HUES64 (cell line): Measurements from ENCODE around the gene VWA2.
"Not testable (repeated sequence)": the region's sequence is repeated elsewhere in the genome, so short reads cannot be mapped to it uniquely, and the experiment has no call there.

Experiments used
- H3K27ac ChIP-seq: 2 replicates; pipeline ENCODE4 v1.7.0; 2013; ENCODE audit warnings: low read depth, low read length, inconsistent platforms
- H3K27me3 ChIP-seq: 2 replicates; pipeline ENCODE4 v1.6.1; 2013; ENCODE audit warnings: mild to moderate bottlenecking, low read length; ENCODE audit not compliant: insufficient read depth
- H3K36me3 ChIP-seq: 2 replicates; pipeline ENCODE4 v1.6.1; 2013; ENCODE audit warnings: mild to moderate bottlenecking, low read length; ENCODE audit not compliant: insufficient read depth
- H3K4me1 ChIP-seq: 2 replicates; pipeline ENCODE4 v1.6.1; 2013; ENCODE audit warnings: mild to moderate bottlenecking, low read length, moderate library complexity; ENCODE audit not compliant: insufficient read depth
- H3K4me3 ChIP-seq: 2 replicates; pipeline ENCODE4 v1.5.1; 2013; ENCODE audit warnings: mild to moderate bottlenecking, low read length, moderate library complexity
- H3K9ac ChIP-seq: 2 replicates; pipeline ENCODE4 v1.6.1; 2013; ENCODE audit warnings: mild to moderate bottlenecking, low read depth, low read length
- H3K9me3 ChIP-seq: 2 replicates; pipeline ENCODE4 v1.6.1; 2013; ENCODE audit warnings: low read depth, low read length; ENCODE audit not compliant: insufficient read depth
- WGBS: fragments of 150-250, 120-280 bp; methylation state at CpG from one replicate; pipeline ENCODE4 v1.1.7; 2013; ENCODE audit warnings: missing lambda C conversion rate; 5-methylcytosine and 5-hydroxymethylcytosine counted together

The VWA2 gene

DNA sequence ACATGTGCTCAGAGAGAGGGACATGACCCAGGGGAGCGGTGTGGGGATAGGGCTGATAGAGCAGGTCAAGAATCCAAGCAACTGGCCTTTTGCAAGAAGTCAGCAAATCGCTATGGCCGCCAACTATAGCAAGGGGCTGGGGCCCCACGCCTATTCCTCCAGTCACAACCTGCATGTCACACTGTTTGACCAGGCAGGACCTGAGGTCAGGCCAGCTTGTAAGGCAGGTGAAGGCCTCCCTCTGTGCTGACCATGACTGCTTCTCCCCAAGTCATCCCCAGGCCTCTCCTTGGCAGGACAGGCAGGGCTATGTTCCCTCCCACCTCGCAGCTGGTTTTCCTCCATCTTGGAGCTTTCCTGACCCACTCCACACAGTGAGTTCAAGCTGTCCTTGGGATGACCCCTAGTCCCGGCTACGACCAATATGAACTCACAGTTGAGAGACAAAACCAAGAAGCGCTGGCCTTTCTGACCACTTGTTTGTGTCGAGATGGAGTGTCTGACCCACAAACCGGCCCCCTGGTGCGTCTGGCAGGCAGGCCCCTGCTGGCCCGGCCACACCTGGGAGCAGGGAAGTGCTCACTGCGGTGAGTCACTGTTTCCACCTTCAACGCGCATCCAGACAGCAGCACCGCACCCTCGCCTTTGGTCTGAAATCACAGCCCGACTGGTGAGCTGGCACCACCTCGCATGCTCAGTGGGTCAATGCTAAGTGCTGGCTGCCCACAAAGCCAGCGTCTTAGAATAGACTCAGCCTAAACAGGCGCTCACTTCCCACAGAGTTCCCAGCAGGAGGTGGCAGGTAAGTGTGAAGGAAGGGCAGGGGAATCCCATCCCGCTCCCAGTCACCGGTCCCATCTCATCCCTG lies 81.4 kb downstream of the VWA2 start:
- H3K9me3 ChIP-seq: no peaks in the 10 kb centered on the region
- H3K9ac ChIP-seq: no peak overlapping the region
- no peaks in the 10 kb centered on the region for H3K27me3 ChIP-seq
- H3K27ac ChIP-seq: no peak overlapping the region
- H3K4me1 ChIP-seq: peaks cover 9% of the 10 kb centered on the region; the same call in 1 of the 2 replicates
- H3K36me3 ChIP-seq: no peaks in the 10 kb centered on the region
- WGBS: 68% methylated on average over 22 of the region's 23 CpGs
- no peak overlapping the region for H3K4me3 ChIP-seq

DNA sequence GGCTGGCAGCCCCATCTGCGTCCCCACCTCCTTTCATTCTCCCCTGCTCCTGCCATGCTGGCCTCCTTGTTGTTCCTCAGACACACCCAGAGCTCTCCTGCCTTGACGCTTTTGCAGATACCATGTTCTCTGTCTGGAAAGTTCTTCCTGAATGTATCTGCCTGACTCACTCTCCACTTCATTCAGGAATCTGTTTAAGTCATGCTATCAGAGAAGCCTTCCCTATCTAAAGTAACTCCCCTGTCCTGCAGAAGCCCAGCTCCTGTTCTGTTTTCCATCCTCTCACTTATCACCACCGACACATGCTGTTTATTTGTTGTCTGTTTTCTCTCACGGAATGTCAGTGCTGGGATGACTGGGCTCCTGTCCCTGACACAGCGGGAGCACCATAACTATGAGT lies 83.3 kb downstream of the VWA2 start:
- Histone ChIP-seq H3K9ac (no peak overlapping the region), H3K4me3 (no peak overlapping the region), H3K27me3 (no peaks in the 10 kb centered on the region), H3K36me3 (no peaks in the 10 kb centered on the region), H3K4me1 (peaks cover 9% of the 10 kb centered on the region; the same call in 1 of the 2 replicates), H3K27ac (no peak overlapping the region), H3K9me3 (no peaks in the 10 kb centered on the region)
- 89% methylated on average over 5 of the region's 5 CpGs for WGBS

DNA sequence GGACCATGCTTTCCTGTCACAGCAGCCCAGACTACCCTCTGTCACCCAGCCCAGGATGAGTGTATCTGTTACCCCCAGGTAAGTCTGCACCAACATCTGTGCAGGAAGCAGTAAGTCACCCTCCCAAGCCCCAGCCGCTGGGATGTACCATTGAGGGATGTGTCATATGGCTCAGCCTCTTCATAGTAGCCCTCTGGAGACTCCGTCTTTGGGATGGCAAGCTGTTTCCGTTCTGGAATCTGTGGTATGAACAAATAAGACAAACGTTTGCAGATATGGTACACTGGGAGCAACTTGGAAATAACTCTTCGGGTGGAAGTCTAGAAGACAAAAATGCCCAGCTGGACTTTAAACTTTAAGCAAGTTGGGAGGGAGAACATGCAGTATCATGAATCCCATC lies 84.0 kb downstream of the VWA2 start:
- no peak overlapping the region for H3K4me3 ChIP-seq

DNA sequence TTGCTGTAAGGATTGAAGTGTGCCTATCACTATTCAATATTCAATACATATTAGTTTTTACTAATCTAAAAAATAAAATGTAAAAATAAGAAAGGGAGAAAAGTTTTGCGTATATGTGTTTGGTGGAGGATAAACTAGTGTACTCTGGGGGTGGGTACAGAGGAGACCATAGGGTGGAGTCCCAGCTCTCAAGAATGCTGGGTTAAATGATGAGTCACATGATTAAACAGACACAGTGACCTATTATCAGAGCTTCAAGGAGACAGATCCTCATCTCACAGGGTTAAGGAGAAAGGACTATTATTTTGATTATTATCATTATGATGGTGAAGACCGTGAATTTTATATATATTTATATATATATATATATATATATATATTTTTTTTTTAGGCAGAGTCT lies 87.7 kb downstream of the VWA2 start:
- WGBS: 93% methylated on average over 1 of the region's 2 CpGs
- Histone ChIP-seq H3K27me3 (no peaks in the 10 kb centered on the region), H3K9ac (no peak overlapping the region), H3K4me3 (no peak overlapping the region), H3K4me1 (no peaks in the 10 kb centered on the region), H3K27ac (no peak overlapping the region), H3K36me3 (no peaks in the 10 kb centered on the region), H3K9me3 (no peaks in the 10 kb centered on the region)

More for the DNA sequence above, 84.0 kb downstream of the VWA2 start:
- no peak overlapping the region for H3K27ac ChIP-seq
- 89% methylated on average over 5 of the region's 5 CpGs for WGBS
- no peak overlapping the region for H3K9ac ChIP-seq
- H3K27me3 ChIP-seq: no peaks in the 10 kb centered on the region
- no peaks in the 10 kb centered on the region for H3K9me3 ChIP-seq
- H3K4me1 ChIP-seq: peaks cover 9% of the 10 kb centered on the region; the same call in 1 of the 2 replicates
- H3K36me3 ChIP-seq: no peaks in the 10 kb centered on the region

DNA sequence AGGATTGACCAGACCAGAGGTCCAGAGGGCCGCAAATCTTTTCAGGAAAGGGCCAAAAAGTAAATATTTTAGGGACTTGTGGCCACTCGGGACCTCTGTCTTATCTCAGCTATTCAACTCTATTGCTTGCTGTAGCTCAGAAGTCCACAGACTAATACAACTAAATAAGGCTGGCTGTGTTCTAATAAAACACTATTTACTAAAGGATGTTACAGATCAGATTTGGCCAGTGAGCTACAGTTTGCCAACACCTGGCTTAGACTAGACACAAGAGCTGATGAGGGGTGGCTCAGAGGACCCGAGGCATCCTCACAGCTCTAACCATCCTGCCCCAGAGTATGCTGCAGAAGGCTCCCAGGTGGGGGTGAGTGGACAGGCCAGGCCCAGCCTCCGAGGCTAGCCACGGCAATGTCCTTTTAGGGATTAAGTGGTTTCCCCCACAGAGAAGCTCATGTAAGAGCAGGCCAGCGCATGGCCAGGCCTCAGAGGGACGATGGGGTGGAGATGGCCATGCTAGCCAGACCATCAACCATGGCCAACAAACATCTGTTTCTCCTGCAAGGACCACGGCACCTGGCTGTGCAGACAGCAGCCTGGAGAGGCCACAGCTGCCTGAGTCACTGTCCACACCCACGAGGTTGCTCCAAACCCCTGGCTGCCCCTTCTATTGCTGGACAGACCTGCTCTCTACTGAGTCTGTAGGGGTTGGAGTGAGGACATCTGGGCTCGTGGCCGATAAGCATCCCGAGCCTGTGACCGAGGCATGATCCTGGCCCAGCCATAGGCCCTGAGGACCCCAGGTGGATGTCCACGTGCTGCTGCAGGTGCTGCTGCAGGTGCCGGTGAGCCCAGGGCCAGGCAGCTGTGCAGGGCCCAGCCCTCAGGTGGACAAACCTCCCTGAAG lies 88.7 kb downstream of the VWA2 start:
- no peak overlapping the region for H3K9ac ChIP-seq
- no peaks in the 10 kb centered on the region for H3K4me1 ChIP-seq
- no peaks in the 10 kb centered on the region for H3K27me3 ChIP-seq
- no peak overlapping the region for H3K27ac ChIP-seq
- H3K4me3 ChIP-seq: no peak overlapping the region
- no peaks in the 10 kb centered on the region for H3K36me3 ChIP-seq
- no peaks in the 10 kb centered on the region for H3K9me3 ChIP-seq
- 95% methylated on average over 15 of the region's 15 CpGs for WGBS

DNA sequence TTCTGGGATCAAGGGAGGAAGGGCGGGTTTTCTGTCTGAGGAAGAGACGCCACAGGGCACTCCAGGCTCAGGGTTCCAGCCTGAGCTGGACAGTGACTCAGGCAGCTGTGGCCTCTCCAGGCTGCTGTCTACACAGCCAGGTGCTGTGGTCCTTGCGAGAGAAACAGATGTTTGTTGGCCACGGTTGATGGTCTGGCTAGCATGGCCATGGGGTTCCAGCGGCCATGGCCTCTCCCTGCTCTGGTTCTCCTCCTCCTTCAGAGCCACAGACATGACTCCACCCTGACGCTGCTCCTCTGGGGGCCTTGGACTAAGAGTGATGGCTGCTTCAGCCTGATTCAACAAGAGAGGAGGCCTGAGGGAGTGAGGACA lies 89.4 kb downstream of the VWA2 start:
- 74% methylated on average over 6 of the region's 6 CpGs for WGBS

DNA sequence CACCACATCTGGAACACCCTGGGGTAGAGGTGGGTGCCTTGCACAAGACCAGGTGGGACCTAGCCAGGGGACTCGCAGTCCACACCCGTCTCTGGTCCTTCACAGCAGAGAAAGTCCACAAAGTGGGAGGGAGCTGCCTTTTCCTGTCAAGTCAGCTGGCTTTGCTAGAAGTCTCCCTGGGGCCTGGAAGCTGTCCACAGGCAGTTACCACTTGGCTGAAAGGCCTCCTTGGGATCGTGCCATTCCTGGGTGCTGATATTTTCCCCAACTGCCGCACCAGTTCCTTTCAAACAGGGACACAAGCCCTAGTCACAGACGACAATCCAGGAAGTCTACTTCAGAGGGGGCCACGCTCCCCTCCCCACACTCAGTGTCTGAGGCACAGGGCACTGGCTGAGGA lies 89.8 kb downstream of the VWA2 start:
- H3K27ac ChIP-seq: no peak overlapping the region
- 88% methylated on average over 6 of the region's 6 CpGs for WGBS
- no peak overlapping the region for H3K4me3 ChIP-seq
- H3K9ac ChIP-seq: no peak overlapping the region
- H3K9me3 ChIP-seq: no peaks in the 10 kb centered on the region
- no peaks in the 10 kb centered on the region for H3K27me3 ChIP-seq
- no peaks in the 10 kb centered on the region for H3K36me3 ChIP-seq
- no peaks in the 10 kb centered on the region for H3K4me1 ChIP-seq

More for the DNA sequence above, 89.4 kb downstream of the VWA2 start:
- Histone ChIP-seq H3K27ac (no peak overlapping the region), H3K36me3 (no peaks in the 10 kb centered on the region), H3K9me3 (no peaks in the 10 kb centered on the region), H3K9ac (no peak overlapping the region), H3K4me1 (no peaks in the 10 kb centered on the region), H3K4me3 (no peak overlapping the region), H3K27me3 (no peaks in the 10 kb centered on the region)

DNA sequence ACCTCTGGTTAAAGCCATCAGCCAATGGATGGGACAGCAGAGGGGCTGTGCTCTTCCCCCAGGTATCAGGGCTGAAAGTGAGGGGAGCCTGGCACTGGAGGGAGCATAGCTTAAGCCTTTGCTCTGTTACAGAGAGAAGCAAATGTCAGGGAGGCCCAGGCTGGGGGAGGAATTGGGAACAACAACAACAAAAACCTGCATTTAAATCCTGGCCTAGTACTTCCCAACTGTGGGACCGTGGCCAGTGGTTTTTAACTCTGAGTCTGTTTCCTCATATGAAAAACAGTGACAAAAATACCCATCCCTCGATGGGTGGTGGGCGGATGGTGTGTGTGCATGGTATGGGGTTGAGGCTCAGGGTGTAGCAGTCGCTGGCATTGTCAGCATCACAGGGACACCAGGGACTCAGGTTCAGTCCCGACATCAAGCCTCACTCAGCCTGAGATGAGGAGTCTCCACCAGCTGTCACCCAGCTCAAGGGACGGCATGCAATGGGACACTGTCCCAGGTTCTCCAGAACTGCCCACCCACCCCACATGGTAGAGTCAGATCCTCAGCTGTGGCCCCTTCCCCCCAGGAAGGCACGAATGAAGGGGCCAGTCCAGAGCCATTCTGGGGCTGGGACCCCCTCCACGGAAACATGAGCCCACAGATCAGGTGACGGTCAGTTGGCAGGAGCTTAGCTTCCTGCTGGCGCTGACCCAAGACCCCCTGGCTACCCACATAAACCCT lies 90.7 kb downstream of the VWA2 start:
- no peak overlapping the region for H3K4me3 ChIP-seq
- no peaks in the 10 kb centered on the region for H3K27me3 ChIP-seq
- no peak overlapping the region for H3K9ac ChIP-seq
- H3K4me1 ChIP-seq: no peaks in the 10 kb centered on the region
- H3K36me3 ChIP-seq: no peaks in the 10 kb centered on the region
- no peak overlapping the region for H3K27ac ChIP-seq
- 80% methylated on average over 10 of the region's 10 CpGs for WGBS
- H3K9me3 ChIP-seq: no peaks in the 10 kb centered on the region

DNA sequence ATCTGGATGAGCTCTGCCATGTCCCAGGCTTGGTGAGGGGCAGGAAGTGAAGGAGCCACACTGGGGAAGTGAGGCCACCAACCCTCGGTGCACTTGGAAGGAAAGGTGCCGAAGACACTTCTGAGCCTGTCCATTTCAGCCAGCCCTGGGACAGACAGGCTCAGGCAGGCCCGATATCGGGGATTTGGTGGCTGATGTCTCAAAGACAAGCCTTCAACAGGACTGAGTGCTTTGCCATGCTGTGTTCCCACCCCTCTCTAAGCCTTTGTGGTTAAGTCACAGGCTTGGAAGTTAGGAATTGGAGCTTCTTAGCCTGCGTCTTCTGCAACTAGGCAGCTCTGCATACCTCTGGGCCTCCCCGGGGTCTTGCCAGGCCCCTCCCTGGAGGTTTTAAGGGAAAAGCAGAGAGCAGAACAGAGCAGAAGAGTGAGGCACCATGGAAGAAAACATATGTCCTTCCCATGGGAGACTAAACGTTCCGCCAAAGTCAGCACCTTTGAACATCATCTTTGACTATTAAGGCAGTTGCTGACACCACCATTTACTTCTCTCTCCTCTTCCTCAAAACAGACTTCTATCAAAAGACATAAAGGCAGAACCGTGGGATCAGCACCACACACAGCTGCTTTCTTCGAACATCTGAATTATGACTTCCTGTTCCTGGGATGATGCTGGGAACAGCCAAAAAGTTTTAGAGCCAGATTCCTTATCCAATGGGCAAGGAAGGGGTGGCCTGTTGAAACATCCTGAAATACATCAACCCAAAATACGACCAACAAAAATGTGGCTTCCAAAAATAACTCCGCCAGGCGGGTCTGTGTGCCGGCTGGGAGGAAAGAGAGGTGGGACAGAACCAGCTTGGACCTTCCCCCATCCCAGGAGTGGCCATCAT lies 93.5 kb downstream of the VWA2 start:
- peaks cover 8% of the 10 kb centered on the region for H3K4me1 ChIP-seq
- 86% methylated on average over 14 of the region's 14 CpGs for WGBS
- H3K27me3 ChIP-seq: no peaks in the 10 kb centered on the region; the same call in 1 of the 2 replicates
- H3K9me3 ChIP-seq: no peaks in the 10 kb centered on the region
- no peak overlapping the region for H3K27ac ChIP-seq
- no peak overlapping the region for H3K4me3 ChIP-seq
- no peaks in the 10 kb centered on the region for H3K36me3 ChIP-seq
- no peak overlapping the region for H3K9ac ChIP-seq

DNA sequence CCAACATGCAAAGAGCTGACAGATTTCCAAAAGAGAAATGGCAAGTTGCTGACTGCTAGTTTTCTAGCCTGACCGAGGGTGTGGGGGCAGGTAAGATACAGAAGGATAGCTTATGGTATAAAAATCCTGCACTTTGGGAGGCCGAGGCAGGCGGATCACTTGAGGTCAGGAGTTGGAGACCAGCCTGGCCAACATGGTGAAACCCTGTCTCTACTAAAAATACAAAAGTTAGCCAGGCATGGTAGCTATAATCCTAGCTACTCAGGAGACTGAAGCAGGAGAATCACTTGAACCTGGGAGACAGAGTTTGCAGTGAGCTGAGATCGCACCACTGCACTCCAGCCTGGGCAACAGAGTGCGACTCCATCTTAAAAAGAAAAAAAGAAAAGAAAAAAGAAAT lies 94.4 kb downstream of the VWA2 start:
- not testable (repeated sequence) for H3K9ac ChIP-seq, H3K36me3 ChIP-seq, H3K27me3 ChIP-seq, H3K27ac ChIP-seq, H3K9me3 ChIP-seq, H3K4me3 ChIP-seq
- peaks cover 17% of the 10 kb centered on the region for H3K4me1 ChIP-seq
- WGBS: 94% methylated on average over 5 of the region's 5 CpGs
